GM21825 (cell line): Measurements from ENCODE around the gene C1GALT1.

ENCODE experiments used
- ATAC-seq: cut with Tn5 transposase; IDR thresholded peaks from one replicate; pipeline ENCODE4 v1.9.1; 2021; ENCODE audit warnings: mild to moderate bottlenecking, moderate library complexity; ENCODE audit not compliant: unreplicated experiment

Gene C1GALT1

GRCh38 chr7:7265081-7266075 is 83.0 kb downstream of the C1GALT1 start:
- ATAC-seq, result no peak

- ATAC-seq, result no peak
These were observed 84.0 kb downstream of the C1GALT1 start for GRCh38 chr7:7266257-7266881.

GRCh38 chr7:7271094-7271874 is 88.9 kb downstream of the C1GALT1 start:
- no peak for ATAC-seq

DNA sequence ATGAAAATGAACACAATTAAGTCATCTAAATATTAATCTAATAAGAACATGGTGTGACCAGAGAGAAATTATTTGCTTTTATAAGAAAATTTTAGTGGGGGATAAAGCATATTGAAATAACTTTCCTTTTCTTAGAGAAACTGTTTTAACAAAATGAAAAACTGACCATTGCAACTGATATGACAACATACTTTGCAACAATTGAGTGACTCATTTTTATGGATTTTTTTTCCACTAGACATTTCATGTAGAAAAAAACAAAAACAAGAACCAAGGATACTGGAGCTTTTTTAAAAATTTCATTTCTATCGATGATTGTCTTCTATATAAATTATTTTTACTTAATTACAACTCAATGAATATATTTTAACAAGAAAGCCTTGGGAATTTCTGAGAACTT is 90.0 kb downstream of the C1GALT1 start:
- no peak for ATAC-seq

DNA sequence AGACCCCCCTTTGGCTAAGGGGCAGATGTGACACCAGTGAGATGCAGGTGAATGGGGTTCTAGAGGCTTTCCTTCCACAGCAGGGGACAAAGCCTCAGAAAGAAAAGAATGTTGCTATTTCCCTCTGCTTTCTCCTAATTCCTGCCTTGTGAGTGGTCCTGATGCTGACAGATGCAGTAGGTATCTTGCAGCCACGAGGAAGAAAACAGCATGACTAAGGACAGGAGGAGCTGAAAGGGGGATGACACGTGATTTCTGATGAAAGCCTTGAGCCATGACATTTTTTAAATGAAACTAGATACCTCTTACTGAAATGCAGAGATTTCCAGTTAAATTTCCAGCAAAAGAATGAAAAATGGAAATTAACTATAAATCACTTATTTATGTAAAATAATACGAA is 92.4 kb downstream of the C1GALT1 start:
- no peak for ATAC-seq

DNA sequence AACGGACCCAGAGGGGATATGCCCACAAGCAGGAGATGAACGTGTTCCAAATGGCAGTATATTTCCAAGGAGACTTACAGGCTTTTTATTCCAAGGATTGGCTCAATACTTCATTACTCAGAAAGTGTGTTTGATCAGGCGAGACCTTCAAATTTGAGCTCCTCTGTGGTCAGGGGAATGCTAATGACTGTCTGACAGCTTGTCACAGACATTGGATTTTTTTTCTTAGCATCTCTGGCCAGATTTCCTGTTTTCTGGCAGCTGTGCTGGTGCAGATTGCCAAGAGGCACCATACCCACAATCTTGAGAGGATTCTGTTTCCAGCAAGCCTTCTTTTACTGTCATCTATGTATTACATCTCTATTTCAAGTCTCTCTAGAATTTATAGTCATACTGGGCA is 93.8 kb downstream of the C1GALT1 start:
- ATAC-seq, result no peak

DNA sequence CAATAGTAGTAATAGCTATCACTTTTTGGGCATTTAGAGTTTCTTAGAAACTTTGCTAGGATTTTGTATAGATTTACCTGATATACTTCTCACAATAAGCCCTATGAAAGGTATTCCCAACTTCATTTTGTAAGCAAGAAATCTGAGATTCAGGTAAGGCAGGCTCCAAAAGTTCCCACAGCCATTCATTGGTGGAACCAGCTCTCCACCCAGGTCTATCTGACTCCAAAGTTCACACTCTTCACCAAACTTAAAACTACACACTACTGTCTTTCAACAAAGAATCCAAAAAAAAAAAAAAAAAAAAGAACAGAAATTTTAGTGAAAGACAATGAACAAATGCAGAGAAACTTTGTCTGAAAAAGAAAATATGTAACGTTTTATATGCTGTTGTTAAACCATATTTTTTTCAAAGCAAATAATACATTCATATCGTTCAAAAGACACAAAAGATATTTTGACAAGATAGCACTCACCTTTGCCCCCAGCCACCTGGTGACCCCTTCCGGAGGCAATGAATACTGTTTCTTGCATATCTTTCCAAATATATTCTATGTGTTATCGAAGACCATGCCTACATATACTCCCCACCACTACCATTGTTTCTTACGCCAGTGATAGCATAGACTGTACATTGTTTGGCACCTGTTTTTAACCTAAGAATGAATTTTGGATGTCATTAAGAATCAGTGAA is 108.2 kb downstream of the C1GALT1 start:
- no peak for ATAC-seq

DNA sequence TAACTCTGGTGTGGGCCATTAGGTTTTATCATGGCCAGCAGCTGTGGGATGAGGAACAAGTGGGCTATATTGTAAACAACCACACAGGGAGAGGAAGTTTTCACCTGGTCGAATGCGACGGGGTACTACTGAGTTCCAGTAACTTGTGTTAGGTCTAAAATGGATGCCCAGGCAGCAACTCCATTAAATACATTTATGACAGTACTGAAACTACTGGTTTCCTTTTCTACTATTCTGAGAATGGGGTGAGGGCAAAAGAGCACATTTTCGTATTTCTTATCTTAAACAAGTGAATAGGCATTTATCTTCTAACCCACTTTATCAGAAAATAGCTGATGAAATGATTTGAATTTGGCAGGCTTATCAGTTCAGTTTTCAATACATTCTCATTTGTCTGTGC is 109.7 kb downstream of the C1GALT1 start:
- no peak for ATAC-seq

DNA sequence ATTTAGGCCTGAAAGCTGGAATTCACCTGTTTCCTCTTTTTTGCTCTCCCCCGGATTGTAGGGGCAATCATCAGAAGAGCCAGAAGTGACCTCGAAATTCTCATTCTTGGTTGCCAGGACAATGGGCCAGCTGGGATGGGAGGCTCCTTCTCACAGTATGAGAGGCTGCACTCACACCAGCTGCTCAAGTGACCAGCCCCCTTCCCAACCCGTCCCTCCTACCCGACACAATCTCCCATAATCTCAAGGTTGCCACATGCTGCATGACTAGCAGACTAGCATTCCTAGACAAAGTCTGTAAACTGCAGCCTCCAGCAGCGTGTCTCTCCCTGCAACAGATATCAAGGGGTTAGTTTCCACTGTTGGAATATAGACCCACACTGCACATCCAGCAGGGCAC is 110.3 kb downstream of the C1GALT1 start:
- ATAC-seq, result no peak

DNA sequence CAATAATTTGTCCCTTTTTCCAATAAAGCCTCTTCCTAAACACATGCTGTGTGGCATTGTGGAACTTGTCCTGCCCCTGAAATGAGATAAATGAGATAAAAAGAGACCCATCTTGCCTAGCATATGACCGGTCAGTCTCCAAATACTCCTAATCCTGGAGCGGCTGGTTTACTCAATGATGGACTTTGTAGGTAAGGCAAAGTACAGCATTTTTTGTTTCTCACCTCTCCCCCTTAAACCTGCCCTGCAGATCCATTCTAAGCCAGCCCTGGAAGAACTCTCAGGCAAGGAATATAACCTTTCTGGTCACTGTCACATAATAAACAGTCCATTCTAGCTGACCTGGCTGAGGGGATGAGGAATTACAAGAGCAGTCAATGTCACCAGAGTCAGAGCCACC is 110.7 kb downstream of the C1GALT1 start:
- ATAC-seq, result no peak

- ATAC-seq, result no peak
These were observed 112.6 kb downstream of the C1GALT1 start for GRCh38 chr7:7294911-7295310.
